NB4 (cell line): ENCODE data around the gene EIF3F.

Experiments used
- MYC ChIP-seq: IDR thresholded peaks from 2 replicates; pipeline ENCODE4 v1.6.1; 2011; ENCODE audit warnings: low read depth, low read length
- POLR2A ChIP-seq: IDR thresholded peaks from 2 replicates; pipeline ENCODE4 v1.6.1; 2011; ENCODE audit warnings: mild to moderate bottlenecking; ENCODE audit not compliant: insufficient read length; ENCODE audit errors: extremely low read depth
- TF ChIP-seq, protein P1 (sequence below): IDR thresholded peaks from one replicate; pipeline ENCODE4 v1.5.1; 2012; ENCODE audit warnings: low read depth, low read length
- TF ChIP-seq, protein P2 (sequence below): IDR thresholded peaks from 2 replicates; pipeline ENCODE4 v1.6.1; 2011; ENCODE audit warnings: low read depth, low read length

GRCh38 chr11:7964261-7964660, 22.9 kb upstream of the EIF3F start:
- TF ChIP-seq, protein P1, sequence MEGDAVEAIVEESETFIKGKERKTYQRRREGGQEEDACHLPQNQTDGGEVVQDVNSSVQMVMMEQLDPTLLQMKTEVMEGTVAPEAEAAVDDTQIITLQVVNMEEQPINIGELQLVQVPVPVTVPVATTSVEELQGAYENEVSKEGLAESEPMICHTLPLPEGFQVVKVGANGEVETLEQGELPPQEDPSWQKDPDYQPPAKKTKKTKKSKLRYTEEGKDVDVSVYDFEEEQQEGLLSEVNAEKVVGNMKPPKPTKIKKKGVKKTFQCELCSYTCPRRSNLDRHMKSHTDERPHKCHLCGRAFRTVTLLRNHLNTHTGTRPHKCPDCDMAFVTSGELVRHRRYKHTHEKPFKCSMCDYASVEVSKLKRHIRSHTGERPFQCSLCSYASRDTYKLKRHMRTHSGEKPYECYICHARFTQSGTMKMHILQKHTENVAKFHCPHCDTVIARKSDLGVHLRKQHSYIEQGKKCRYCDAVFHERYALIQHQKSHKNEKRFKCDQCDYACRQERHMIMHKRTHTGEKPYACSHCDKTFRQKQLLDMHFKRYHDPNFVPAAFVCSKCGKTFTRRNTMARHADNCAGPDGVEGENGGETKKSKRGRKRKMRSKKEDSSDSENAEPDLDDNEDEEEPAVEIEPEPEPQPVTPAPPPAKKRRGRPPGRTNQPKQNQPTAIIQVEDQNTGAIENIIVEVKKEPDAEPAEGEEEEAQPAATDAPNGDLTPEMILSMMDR, result no peak
- TF ChIP-seq POLR2A (no peak), MYC (no peak)
- TF ChIP-seq, protein P2, sequence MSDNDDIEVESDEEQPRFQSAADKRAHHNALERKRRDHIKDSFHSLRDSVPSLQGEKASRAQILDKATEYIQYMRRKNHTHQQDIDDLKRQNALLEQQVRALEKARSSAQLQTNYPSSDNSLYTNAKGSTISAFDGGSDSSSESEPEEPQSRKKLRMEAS, result no peak
